HEK293T (cell line): Measurements from ENCODE around the gene DNM1L.

Experiments
- ARNT ChIP-seq: fragments of 450-650 bp; IDR thresholded peaks from 2 replicates; pipeline ENCODE4 v1.6.1; 2017; ENCODE audit warnings: mild to moderate bottlenecking
- FOXK2 ChIP-seq: fragments of 450-650 bp; IDR thresholded peaks from 2 replicates; pipeline ENCODE4 v1.6.1; 2016; ENCODE audit warnings: mild to moderate bottlenecking
- FOXM1 ChIP-seq: fragments of 450-650 bp; IDR thresholded peaks from 2 replicates; pipeline ENCODE4 v1.6.1; 2017; ENCODE audit warnings: mild to moderate bottlenecking, borderline replicate concordance
- HDGF ChIP-seq: fragments of 450-650 bp; IDR thresholded peaks from 2 replicates; pipeline ENCODE4 v1.6.1; 2017; ENCODE audit warnings: antibody characterized with exemption, borderline replicate concordance
- PKNOX1 ChIP-seq: fragments of 450-650 bp; IDR thresholded peaks from 2 replicates; pipeline ENCODE4 v1.6.1; 2016
- SUZ12 ChIP-seq: fragments of 450-650 bp; IDR thresholded peaks from 2 replicates; pipeline ENCODE4 v1.6.1; 2016; ENCODE audit warnings: mild to moderate bottlenecking
- TARDBP ChIP-seq: fragments of 450-650 bp; IDR thresholded peaks from 2 replicates; pipeline ENCODE4 v1.6.1; 2016

- TF ChIP-seq SUZ12 (no peak), ARNT (no peak), PKNOX1 (no peak), FOXM1 (no peak), HDGF (no peak), TARDBP (no peak), FOXK2 (no peak)
These were observed 18.3 kb downstream of the DNM1L start for GRCh38 chr12:32697445-32697844.
